ENCODE measurements around the gene FAF1. TPM values are rescaled to one million over a fixed set of nuclear protein-coding genes. Genes with fewer than 3 reads are reported as not detected.
A peak's percentile ranks its signal among the peaks of the same experiment; 100 is the strongest.

The FAF1 gene
- total RNA-seq, 2 experiments from 2014 or later, result 43.5 to 44.0 TPM

- no peak for ATAC-seq (ENCODE audit: poor library complexity)
- H3K4me3 ChIP-seq (ENCODE audit: low read length), result no peak overlapping the region
- peaks cover 0 to 45% of the 10 kb centered on the region in 2 experiments for H3K9me3 ChIP-seq (ENCODE audit: control insufficient read depth in 1 of 2, insufficient read depth in 1 of 2, low read length in 2 of 2)
- peaks cover 83 to 98% of the 10 kb centered on the region in 2 experiments for H3K27me3 ChIP-seq (ENCODE audit: control insufficient read depth in 1 of 2, insufficient read depth in 2 of 2, low read length in 2 of 2)
- DNase-seq, result no peak
- ChIA-PET POLR2A (interaction anchor here (0.8 kb wide), 1 partner anchor 14 kb away, joined by 3 read pairs; no protein-coding TSS in a partner anchor), CTCF (no interaction called here)
- Mint-ChIP-seq H3K27ac (no peak overlapping the region), H3K4me1 (ENCODE audit: low read depth) (peaks cover 43% of the 10 kb centered on the region), H3K27me3 (peaks cover 94% of the 10 kb centered on the region), H3K4me3 (peak overlapping the region; percentile 30), H3K36me3 (ENCODE audit: low read depth) (no peaks in the 10 kb centered on the region), H3K9me3 (no peaks in the 10 kb centered on the region)
- no peak for TF ChIP-seq CTCF (IDR thresholded peaks at IDR 0.05)
- peaks cover 37% of the 10 kb centered on the region for H3K4me1 ChIP-seq (ENCODE audit: insufficient read depth, low read length)
- no peak overlapping the region for H3K27ac ChIP-seq (ENCODE audit: low read depth in 1 of 2, low read length in 2 of 2)
- intact Hi-C loops (cut with DNase I, micrococcal nuclease), result no loop called here
- H3K36me3 ChIP-seq (ENCODE audit: insufficient read depth, low read length), result no peaks in the 10 kb centered on the region
These were observed 533.9 kb downstream of the FAF1 start for GRCh38 chr1:50426108-50426700.

- Histone ChIP-seq H3K27ac (ENCODE audit: low read depth in 1 of 2, low read length in 2 of 2) (no peak overlapping the region), H3K9me3 (ENCODE audit: control insufficient read depth in 1 of 2, insufficient read depth in 1 of 2, low read length in 2 of 2) (peaks cover 0 to 41% of the 10 kb centered on the region in 2 experiments), H3K4me3 (ENCODE audit: low read length) (no peak overlapping the region), H3K27me3 (ENCODE audit: control insufficient read depth in 1 of 2, insufficient read depth in 2 of 2, low read length in 2 of 2) (peaks cover 78 to 98% of the 10 kb centered on the region in 2 experiments), H3K36me3 (ENCODE audit: insufficient read depth, low read length) (no peaks in the 10 kb centered on the region), H3K4me1 (ENCODE audit: insufficient read depth, low read length) (peaks cover 36% of the 10 kb centered on the region)
- H3K4me1 Mint-ChIP-seq (ENCODE audit: low read depth), result peaks cover 44% of the 10 kb centered on the region
- ATAC-seq (ENCODE audit: poor library complexity) (no peak), DNase-seq (no peak)
- ChIA-PET POLR2A (interaction anchor here (0.6 to 0.8 kb wide), 2 partner anchors 11 to 14 kb away, joined by 3 read pairs; no protein-coding TSS in a partner anchor), CTCF (no interaction called here)
- H3K27me3 Mint-ChIP-seq, result peaks cover 89% of the 10 kb centered on the region
- H3K36me3 Mint-ChIP-seq (ENCODE audit: low read depth), result no peaks in the 10 kb centered on the region
- no peaks in the 10 kb centered on the region for H3K9me3 Mint-ChIP-seq
- TF ChIP-seq CTCF (IDR thresholded peaks at IDR 0.05), result no peak
- peak overlapping the region; percentile 30 for H3K4me3 Mint-ChIP-seq
- intact Hi-C loops (cut with DNase I, micrococcal nuclease), result no loop called here
- no peak overlapping the region for H3K27ac Mint-ChIP-seq
These were observed 534.5 kb downstream of the FAF1 start for GRCh38 chr1:50425376-50426107.

GRCh38 chr1:50424884-50425375 is 535.1 kb downstream of the FAF1 start:
- H3K9me3 ChIP-seq (ENCODE audit: control insufficient read depth in 1 of 2, insufficient read depth in 1 of 2, low read length in 2 of 2), result peaks cover 0 to 38% of the 10 kb centered on the region in 2 experiments
- no peak for DNase-seq
- Mint-ChIP-seq H3K27ac (no peak overlapping the region), H3K36me3 (ENCODE audit: low read depth) (no peaks in the 10 kb centered on the region), H3K4me1 (ENCODE audit: low read depth) (peaks cover 46% of the 10 kb centered on the region), H3K9me3 (no peaks in the 10 kb centered on the region), H3K27me3 (peaks cover 89% of the 10 kb centered on the region), H3K4me3 (peak overlapping the region; percentile 83)
- no peak for TF ChIP-seq CTCF (IDR thresholded peaks at IDR 0.05)
- peak overlapping the region; percentile 47 for H3K4me3 ChIP-seq (ENCODE audit: low read length)
- peaks cover 76 to 98% of the 10 kb centered on the region in 2 experiments for H3K27me3 ChIP-seq (ENCODE audit: control insufficient read depth in 1 of 2, insufficient read depth in 2 of 2, low read length in 2 of 2)
- CTCF ChIA-PET, result no interaction called here
- POLR2A ChIA-PET, result interaction anchor here (0.6 kb wide), 1 partner anchor 10 kb away, joined by 3 read pairs; no protein-coding TSS in a partner anchor
- intact Hi-C loops (cut with DNase I, micrococcal nuclease), result no loop called here
- peaks cover 32% of the 10 kb centered on the region for H3K4me1 ChIP-seq (ENCODE audit: insufficient read depth, low read length)
- H3K36me3 ChIP-seq (ENCODE audit: insufficient read depth, low read length), result no peaks in the 10 kb centered on the region
- no peak overlapping the region for H3K27ac ChIP-seq (ENCODE audit: low read depth in 1 of 2, low read length in 2 of 2)
- ATAC-seq (ENCODE audit: poor library complexity), result no peak
